ENCODE data around the gene ACACA.

DNA sequence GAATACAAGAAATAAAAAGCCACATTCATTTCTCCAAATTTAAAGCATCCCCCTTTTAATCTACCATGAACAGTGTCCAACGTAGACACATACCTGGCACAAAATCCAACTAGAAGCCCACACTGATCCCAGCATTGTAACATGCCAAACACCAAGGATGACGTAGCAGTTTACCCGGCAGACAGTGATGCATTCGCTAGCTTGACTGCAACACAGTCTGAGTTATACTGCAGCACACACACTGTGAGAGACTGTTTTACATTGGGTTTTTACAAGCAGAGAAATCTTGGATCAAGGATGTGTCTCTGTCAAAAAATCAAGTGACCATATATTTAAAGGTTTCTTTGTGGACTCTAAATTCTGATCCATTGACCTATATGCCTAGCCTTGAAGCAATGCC, 105.3 kb downstream of the ACACA start:
- TF ChIP-seq POLR2AphosphoS5 (IDR thresholded peaks at IDR 0.05; ENCODE audit: low read depth, low read length) (no peak), POLR2A (IDR thresholded peaks at IDR 0.05; ENCODE audit: low read depth, low read length) (no peak), SPI1 (IDR thresholded peaks at IDR 0.05; ENCODE audit: low read depth, low read length) (no peak), TAF1 (IDR thresholded peaks at IDR 0.05; ENCODE audit: low read depth, low read length) (no peak), POU2F2 (IDR thresholded peaks at IDR 0.05; ENCODE audit: low read depth, low read length) (no peak)

Data from GM12891 (cell line).